Lung (tissue), 12 donors: ENCODE measurements around the gene BABAM1. TPM values are rescaled to one million over a fixed set of nuclear protein-coding genes. Genes with fewer than 3 reads are reported as not detected.

Experiments
- ATAC-seq: fragments of 200-7000 bp; cut with Tn5 transposase; one replicate; pipeline ENCODE4 v1.9.1; 2020; ENCODE audit warnings: moderate number of reproducible peaks; ENCODE audit not compliant: insufficient read depth, low FRiP score
- DNase-seq, 3 donors: peaks; one replicate each; pipeline ENCODE4 v3.0.0-alpha.2; 2013 to 2017
- H3K27ac ChIP-seq, 2 donors: one replicate each; pipeline ENCODE4 v1.5.1; 2013; ENCODE audit warnings: mild to moderate bottlenecking in 2 of 2, moderate library complexity in 2 of 2, control low read depth in 1 of 2, inconsistent platforms in 1 of 2, low read depth in 1 of 2, low read length in 1 of 2
- H3K27me3 ChIP-seq, 3 donors: one replicate each; pipeline ENCODE4 v1.5.1; 2013; ENCODE audit warnings: low read length in 2 of 3; ENCODE audit not compliant: control insufficient read depth in 3 of 3, insufficient read depth in 3 of 3
- H3K36me3 ChIP-seq, 4 donors: one replicate each; pipeline ENCODE4 v1.5.1; 2013; ENCODE audit warnings: low read length in 4 of 4, mild to moderate bottlenecking in 1 of 4, moderate library complexity in 1 of 4; ENCODE audit not compliant: control insufficient read depth in 4 of 4, insufficient read depth in 4 of 4
- H3K4me1 ChIP-seq, 5 donors: one replicate each; pipeline ENCODE4 v1.5.1; 2013; ENCODE audit warnings: low read length in 5 of 5, mild to moderate bottlenecking in 2 of 5, moderate library complexity in 1 of 5; ENCODE audit not compliant: control insufficient read depth in 5 of 5, insufficient read depth in 5 of 5
- H3K4me3 ChIP-seq: one replicate; pipeline ENCODE4 v1.5.1; 2013; ENCODE audit warnings: mild to moderate bottlenecking, control low read depth, moderate library complexity
- H3K9ac ChIP-seq, 2 donors: one replicate each; pipeline ENCODE4 v1.5.1; 2013; ENCODE audit warnings: low read length in 2 of 2, control low read depth in 1 of 2; ENCODE audit not compliant: insufficient read depth in 1 of 2
- H3K9me3 ChIP-seq, 4 donors: one replicate each; pipeline ENCODE4 v1.5.1; 2013; ENCODE audit warnings: low read length in 3 of 4, mild to moderate bottlenecking in 1 of 4, moderate library complexity in 1 of 4; ENCODE audit not compliant: control insufficient read depth in 4 of 4, insufficient read depth in 3 of 4
- CTCF ChIP-seq: IDR thresholded peaks from 2 replicates; pipeline ENCODE4 v1.5.1; 2012; ENCODE audit warnings: mild to moderate bottlenecking; ENCODE audit errors: control extremely low read depth, extremely low read depth
- WGBS, 2 donors: extraction: QIAGEN DNeasy Blood & Tissue Kit; methylation state at CpG; one replicate each; pipeline ENCODE4 v1.1.7; 2013; 5-methylcytosine and 5-hydroxymethylcytosine counted together
- polyA plus RNA-seq, 2 donors: library from polyadenylated mRNA; stranded (reverse); fragments of 200-250 nt; gene quantifications; one replicate each; pipeline ENCODE4 v1.2.1, GENCODE V29; 2013
- total RNA-seq, 2 donors: library from RNA; depleted of rRNA in 1 of 2; stranded (reverse); fragments of >200 nt in 1 of 2; gene quantifications; one replicate each; pipeline ENCODE4 v1.2.1, GENCODE V29; 2014 to 2021
- donor health status: control.
- donor health status: control.
- donor health status: Bipolar disorder and iron deficiency.
- donor health status: healthy.
- donor health status: DM: yes; HTN: yes; CAD: no.

The BABAM1 gene
- total and polyA plus RNA-seq, 4 donors: 52.4 to 75.1 (median 63.4) TPM

GRCh38 chr19:17314007-17314593, 46.9 kb downstream of the BABAM1 start:
- peaks cover 11 to 37% (median 12%) of the 10 kb centered on the region in 4 donors for H3K36me3 ChIP-seq
- H3K4me1 ChIP-seq: peaks cover 0 to 8% (median 6%) of the 10 kb centered on the region in 5 donors
- ATAC-seq: no peak

GRCh38 chr19:17318966-17319365, 51.7 kb downstream of the BABAM1 start:
- no peak overlapping the region for H3K27ac ChIP-seq
- 68 to 74% methylated on average over 6 of the region's 6 CpGs for WGBS, 2 donors
- no peak for DNase-seq
- no peaks in the 10 kb centered on the region for H3K27me3 ChIP-seq
- H3K9ac ChIP-seq: no peak overlapping the region
- peaks cover 13 to 48% (median 19%) of the 10 kb centered on the region in 4 donors for H3K36me3 ChIP-seq
- H3K4me1 ChIP-seq: peaks cover 0 to 6% (median 0%) of the 10 kb centered on the region in 5 donors
- no peak for ATAC-seq
- H3K4me3 ChIP-seq: no peak overlapping the region
- TF ChIP-seq CTCF: no peak
- H3K9me3 ChIP-seq: peaks cover 0 to 2% (median 0%) of the 10 kb centered on the region in 4 donors

More at GRCh38 chr19:17314007-17314593, 46.9 kb downstream of the BABAM1 start:
- 94 to 97% methylated on average over 19 of the region's 19 CpGs for WGBS, 2 donors
- Histone ChIP-seq H3K27me3 (no peaks in the 10 kb centered on the region), H3K9ac (no peak overlapping the region), H3K27ac (no peak overlapping the region), H3K4me3 (no peak overlapping the region), H3K9me3 (no peaks in the 10 kb centered on the region)
- DNase-seq: no peak
- TF ChIP-seq CTCF: no peak

- peaks cover 8 to 42% (median 18%) of the 10 kb centered on the region in 4 donors for H3K36me3 ChIP-seq
- no peaks in the 10 kb centered on the region for H3K27me3 ChIP-seq
- H3K27ac ChIP-seq: no peak overlapping the region
- no peak overlapping the region for H3K4me3 ChIP-seq
- H3K9me3 ChIP-seq: peaks cover 0 to 2% (median 0%) of the 10 kb centered on the region in 4 donors
- TF ChIP-seq CTCF: no peak
- peaks cover 0 to 6% (median 0%) of the 10 kb centered on the region in 5 donors for H3K4me1 ChIP-seq
- DNase-seq: no peak
- no peak for ATAC-seq
- no peak overlapping the region for H3K9ac ChIP-seq
- 93 to 96% methylated on average over 40 of the region's 40 CpGs for WGBS, 2 donors
Observed at GRCh38 chr19:17319473-17320238, 52.4 kb downstream of the BABAM1 start.
